Testis (tissue), 2 donors: ENCODE measurements around the gene PON1.

Experiments
- POLR2A ChIP-seq: fragments of 450-650 bp; IDR thresholded peaks from one replicate; pipeline ENCODE4 v1.6.1; 2017; ENCODE audit warnings: antibody characterized with exemption, mild to moderate bottlenecking, moderate library complexity
- TF ChIP-seq, protein P1 (sequence below), 3 experiments: fragments of 450-650 bp in 2 of 3; fragments of 200-600 bp in 1 of 3; sonication (generic) in 1 of 3; IDR thresholded peaks; one replicate each; pipeline ENCODE4 v1.5.1; 2016 to 2019; ENCODE audit warnings: antibody characterized with exemption in 3 of 3, mild to moderate bottlenecking in 2 of 3, moderate library complexity in 1 of 3

DNA sequence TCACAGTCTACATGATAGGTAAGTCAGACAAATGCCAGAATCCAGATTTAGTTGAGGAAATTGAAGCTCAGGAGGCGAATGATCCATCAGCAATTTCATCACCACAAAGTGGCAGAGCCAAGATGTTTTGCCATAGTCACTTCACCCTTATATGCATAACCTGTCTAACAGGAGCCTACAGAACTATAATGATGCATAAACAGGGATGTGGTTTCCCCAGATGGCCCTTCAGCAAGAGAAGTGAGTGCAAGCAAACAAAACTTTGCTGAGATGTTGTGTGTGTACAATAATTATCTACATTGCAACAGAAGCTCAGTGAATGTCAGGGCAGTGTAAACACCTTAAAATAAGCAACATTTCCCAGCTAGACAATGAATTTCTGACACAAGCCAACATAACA, 43.3 kb upstream of the PON1 start:
- TF ChIP-seq, protein P1, sequence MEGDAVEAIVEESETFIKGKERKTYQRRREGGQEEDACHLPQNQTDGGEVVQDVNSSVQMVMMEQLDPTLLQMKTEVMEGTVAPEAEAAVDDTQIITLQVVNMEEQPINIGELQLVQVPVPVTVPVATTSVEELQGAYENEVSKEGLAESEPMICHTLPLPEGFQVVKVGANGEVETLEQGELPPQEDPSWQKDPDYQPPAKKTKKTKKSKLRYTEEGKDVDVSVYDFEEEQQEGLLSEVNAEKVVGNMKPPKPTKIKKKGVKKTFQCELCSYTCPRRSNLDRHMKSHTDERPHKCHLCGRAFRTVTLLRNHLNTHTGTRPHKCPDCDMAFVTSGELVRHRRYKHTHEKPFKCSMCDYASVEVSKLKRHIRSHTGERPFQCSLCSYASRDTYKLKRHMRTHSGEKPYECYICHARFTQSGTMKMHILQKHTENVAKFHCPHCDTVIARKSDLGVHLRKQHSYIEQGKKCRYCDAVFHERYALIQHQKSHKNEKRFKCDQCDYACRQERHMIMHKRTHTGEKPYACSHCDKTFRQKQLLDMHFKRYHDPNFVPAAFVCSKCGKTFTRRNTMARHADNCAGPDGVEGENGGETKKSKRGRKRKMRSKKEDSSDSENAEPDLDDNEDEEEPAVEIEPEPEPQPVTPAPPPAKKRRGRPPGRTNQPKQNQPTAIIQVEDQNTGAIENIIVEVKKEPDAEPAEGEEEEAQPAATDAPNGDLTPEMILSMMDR (IDR thresholded peaks at IDR 0.05): no peak
- no peak for TF ChIP-seq POLR2A
